ENCODE data around the gene C1QTNF9B.

The C1QTNF9B gene

GRCh38 chr13:23868521-23868920 is 28.8 kb downstream of the C1QTNF9B start:
- DNase-seq (ENCODE audit: insufficient read length) (no peak), FAIRE-seq (no peak)
- TF ChIP-seq POLR2AphosphoS5 (IDR thresholded peaks at IDR 0.05; ENCODE audit: low read depth, low read length) (no peak), POLR2A (IDR thresholded peaks at IDR 0.05; ENCODE audit: low read depth, low read length) (no peak), TAF1 (IDR thresholded peaks at IDR 0.05; ENCODE audit: borderline replicate concordance, low read depth, low read length) (no peak)

GRCh38 chr13:23867027-23867491 is 30.2 kb downstream of the C1QTNF9B start:
- no peak for FAIRE-seq
- no peak for TF ChIP-seq POLR2A (IDR thresholded peaks at IDR 0.05; ENCODE audit: low read depth, low read length)
- no peak for TF ChIP-seq POLR2AphosphoS5 (IDR thresholded peaks at IDR 0.05; ENCODE audit: low read depth, low read length)
- TF ChIP-seq TAF1 (IDR thresholded peaks at IDR 0.05; ENCODE audit: borderline replicate concordance, low read depth, low read length): no peak
- no peak for DNase-seq (ENCODE audit: insufficient read length)

DNA sequence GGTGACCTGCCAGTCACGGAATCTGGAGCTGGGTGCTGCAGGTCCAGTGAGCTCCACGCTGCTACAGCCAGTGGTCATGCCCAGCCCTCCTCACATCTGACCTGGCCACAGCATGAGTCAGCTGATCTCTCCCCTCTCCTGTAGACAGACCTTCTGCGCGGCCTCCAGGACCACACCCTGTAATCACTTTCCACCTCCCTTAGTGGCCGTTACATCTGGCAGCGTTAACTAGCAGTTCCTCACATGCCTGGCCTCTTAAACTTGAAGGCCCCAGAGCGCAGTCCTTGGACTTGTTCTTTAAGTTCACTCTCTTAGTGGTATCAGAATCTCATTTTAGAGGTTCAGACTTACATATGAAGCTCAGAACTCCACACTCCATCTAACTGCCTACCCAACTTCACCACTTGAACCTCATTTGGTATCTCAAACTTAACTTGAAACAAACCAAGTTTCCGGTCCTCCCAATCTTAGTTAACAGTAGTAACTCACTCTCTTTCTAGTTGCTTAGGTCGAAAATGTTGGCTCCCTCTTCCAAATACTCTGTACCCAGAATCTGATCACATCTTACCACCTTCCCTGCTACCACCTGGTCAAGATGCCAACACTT is 30.8 kb downstream of the C1QTNF9B start:
- TF ChIP-seq POLR2AphosphoS5 (IDR thresholded peaks at IDR 0.05; ENCODE audit: low read depth, low read length) (no peak), TAF1 (IDR thresholded peaks at IDR 0.05; ENCODE audit: borderline replicate concordance, low read depth, low read length) (no peak), POLR2A (IDR thresholded peaks at IDR 0.05; ENCODE audit: low read depth, low read length) (no peak)
- FAIRE-seq (no peak), DNase-seq (ENCODE audit: insufficient read length) (no peak)

- no peak for FAIRE-seq
- no peak for DNase-seq (ENCODE audit: insufficient read length)
Measured at GRCh38 chr13:23865906-23866305, 31.4 kb downstream of the C1QTNF9B start.

DNA sequence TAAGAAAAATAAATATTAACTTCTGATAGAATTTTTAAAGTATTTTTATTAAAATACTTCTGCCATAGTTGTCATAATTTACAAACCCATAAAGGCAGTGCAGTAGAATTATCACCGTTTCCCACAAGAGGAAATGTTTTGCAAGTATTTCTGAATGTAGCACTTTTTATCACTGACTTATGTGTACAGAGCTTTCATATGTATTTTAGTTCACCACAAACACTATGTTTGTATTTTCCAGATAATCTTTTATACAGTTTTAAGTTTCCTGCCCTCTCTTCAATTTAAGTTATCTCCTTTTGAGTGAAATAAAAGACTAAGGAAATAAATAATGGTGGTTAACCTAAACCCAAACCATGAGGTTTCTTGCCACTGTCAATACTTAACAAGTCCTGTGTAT is 32.3 kb downstream of the C1QTNF9B start:
- no peak for DNase-seq (ENCODE audit: insufficient read length)
- FAIRE-seq: no peak
- TF ChIP-seq POLR2AphosphoS5 (IDR thresholded peaks at IDR 0.05; ENCODE audit: low read depth, low read length): no peak
- TF ChIP-seq POLR2A (IDR thresholded peaks at IDR 0.05; ENCODE audit: low read depth, low read length): no peak
- TF ChIP-seq TAF1 (IDR thresholded peaks at IDR 0.05; ENCODE audit: borderline replicate concordance, low read depth, low read length): no peak

More at GRCh38 chr13:23865906-23866305, 31.4 kb downstream of the C1QTNF9B start:
- TF ChIP-seq POLR2AphosphoS5 (IDR thresholded peaks at IDR 0.05; ENCODE audit: low read depth, low read length) (no peak), POLR2A (IDR thresholded peaks at IDR 0.05; ENCODE audit: low read depth, low read length) (no peak), TAF1 (IDR thresholded peaks at IDR 0.05; ENCODE audit: borderline replicate concordance, low read depth, low read length) (no peak)

DNA sequence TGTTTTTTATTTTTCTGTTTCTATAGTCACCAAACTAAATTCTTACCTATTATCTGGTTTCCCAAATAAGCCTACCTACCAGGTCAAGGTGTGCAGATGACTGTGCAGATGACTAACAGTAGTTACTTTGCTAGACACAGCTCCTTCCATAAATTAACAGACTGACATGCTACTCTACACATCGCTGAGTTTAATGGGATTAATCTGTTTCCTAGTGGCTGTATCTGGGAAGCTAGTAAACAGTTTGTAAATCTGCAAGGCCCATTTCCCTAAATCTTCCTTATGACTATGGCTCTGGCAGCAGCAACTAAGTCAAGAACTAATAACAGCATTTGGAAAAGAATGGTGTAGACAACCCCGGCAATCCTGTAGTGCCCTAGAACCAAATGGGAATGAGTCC is 36.0 kb downstream of the C1QTNF9B start:
- no peak for FAIRE-seq
- DNase-seq (ENCODE audit: insufficient read length): no peak
- TF ChIP-seq POLR2AphosphoS5 (IDR thresholded peaks at IDR 0.05; ENCODE audit: low read depth, low read length) (no peak), POLR2A (IDR thresholded peaks at IDR 0.05; ENCODE audit: low read depth, low read length) (no peak), TAF1 (IDR thresholded peaks at IDR 0.05; ENCODE audit: borderline replicate concordance, low read depth, low read length) (no peak)

- DNase-seq (ENCODE audit: insufficient read length) (no peak), FAIRE-seq (no peak)
- TF ChIP-seq POLR2A (IDR thresholded peaks at IDR 0.05; ENCODE audit: low read depth, low read length) (no peak), POLR2AphosphoS5 (IDR thresholded peaks at IDR 0.05; ENCODE audit: low read depth, low read length) (no peak), TAF1 (IDR thresholded peaks at IDR 0.05; ENCODE audit: borderline replicate concordance, low read depth, low read length) (no peak)
Measured at GRCh38 chr13:23859904-23860303, 37.4 kb downstream of the C1QTNF9B start.

GRCh38 chr13:23859455-23859854 is 37.8 kb downstream of the C1QTNF9B start:
- FAIRE-seq: no peak
- no peak for DNase-seq (ENCODE audit: insufficient read length)
- TF ChIP-seq POLR2A (IDR thresholded peaks at IDR 0.05; ENCODE audit: low read depth, low read length) (no peak), POLR2AphosphoS5 (IDR thresholded peaks at IDR 0.05; ENCODE audit: low read depth, low read length) (no peak), TAF1 (IDR thresholded peaks at IDR 0.05; ENCODE audit: borderline replicate concordance, low read depth, low read length) (no peak)

- FAIRE-seq: no peak
- no peak for DNase-seq (ENCODE audit: insufficient read length)
- TF ChIP-seq POLR2A (IDR thresholded peaks at IDR 0.05; ENCODE audit: low read depth, low read length) (no peak), POLR2AphosphoS5 (IDR thresholded peaks at IDR 0.05; ENCODE audit: low read depth, low read length) (no peak), TAF1 (IDR thresholded peaks at IDR 0.05; ENCODE audit: borderline replicate concordance, low read depth, low read length) (no peak)
Measured at GRCh38 chr13:23858546-23858945, 38.8 kb downstream of the C1QTNF9B start.

- DNase-seq (ENCODE audit: insufficient read length) (no peak), FAIRE-seq (peak; percentile 38)
- TF ChIP-seq POLR2AphosphoS5 (IDR thresholded peaks at IDR 0.05; ENCODE audit: low read depth, low read length) (no peak), TAF1 (IDR thresholded peaks at IDR 0.05; ENCODE audit: borderline replicate concordance, low read depth, low read length) (no peak), POLR2A (IDR thresholded peaks at IDR 0.05; ENCODE audit: low read depth, low read length) (no peak)
Measured at GRCh38 chr13:23856008-23856750, 41.1 kb downstream of the C1QTNF9B start.

GRCh38 chr13:23855360-23855759 is 41.9 kb downstream of the C1QTNF9B start:
- DNase-seq (ENCODE audit: insufficient read length): no peak
- TF ChIP-seq POLR2A (IDR thresholded peaks at IDR 0.05; ENCODE audit: low read depth, low read length): no peak
- TF ChIP-seq TAF1 (IDR thresholded peaks at IDR 0.05; ENCODE audit: borderline replicate concordance, low read depth, low read length): no peak
- TF ChIP-seq POLR2AphosphoS5 (IDR thresholded peaks at IDR 0.05; ENCODE audit: low read depth, low read length): no peak
- no peak for FAIRE-seq

GRCh38 chr13:23852351-23852750 is 45.0 kb downstream of the C1QTNF9B start:
- no peak for TF ChIP-seq POLR2AphosphoS5 (IDR thresholded peaks at IDR 0.05; ENCODE audit: low read depth, low read length)
- TF ChIP-seq POLR2A (IDR thresholded peaks at IDR 0.05; ENCODE audit: low read depth, low read length): no peak
- no peak for TF ChIP-seq TAF1 (IDR thresholded peaks at IDR 0.05; ENCODE audit: borderline replicate concordance, low read depth, low read length)
- DNase-seq (ENCODE audit: insufficient read length) (no peak), FAIRE-seq (no peak)

Data from GM12892 (cell line).